Vagina (tissue), 2 donors: ENCODE measurements around the gene SPATA24.

Experiments used
- CTCF ChIP-seq, 3 experiments: fragments of 450-650 bp in 2 of 3; fragments of 200-600 bp in 1 of 3; sonication (generic) in 1 of 3; IDR thresholded peaks; one replicate each; pipeline ENCODE4 v1.5.1; 2017 to 2019; ENCODE audit warnings: antibody characterized with exemption in 3 of 3, mild to moderate bottlenecking in 2 of 3, moderate library complexity in 2 of 3
- POLR2A ChIP-seq, 2 donors: fragments of 450-650 bp; IDR thresholded peaks; one replicate each; pipeline ENCODE4 v1.6.1; 2017; ENCODE audit warnings: antibody characterized with exemption in 2 of 2, mild to moderate bottlenecking in 2 of 2, moderate library complexity in 2 of 2

- TF ChIP-seq CTCF (IDR thresholded peaks at IDR 0.05) (no peak), POLR2A (IDR thresholded peaks at IDR 0.05) (no peak)
Observed at GRCh38 chr5:139369181-139369580, 34.7 kb downstream of the SPATA24 start.
